Activated naive CD4-positive, alpha-beta T cell treated with anti-CD3 and anti-CD28 coated beads, Interleukin-2, amount 50 U/mL, for 16 hours (primary cell): ENCODE measurements around the gene CRYBA4.

Source experiments
- DNase-seq: peaks from one replicate; pipeline ENCODE4 v3.0.0-alpha.2; 2020

The CRYBA4 gene

GRCh38 chr22:26621663-26622062, at the start of gene CRYBA4:
TSS of gene CRYBA4 (plus strand) at chr22:26621963. CDS start at chr22:26622597, 634 bp downstream.
- DNase-seq, result no peak

GRCh38 chr22:26573026-26573662, 48.6 kb upstream of the CRYBA4 start:
- no peak for DNase-seq

- no peak for DNase-seq
These were observed 47.6 kb upstream of the CRYBA4 start for GRCh38 chr22:26574001-26574723.

GRCh38 chr22:26576026-26576680, 45.6 kb upstream of the CRYBA4 start:
- no peak for DNase-seq

GRCh38 chr22:26577081-26577480, 44.7 kb upstream of the CRYBA4 start:
- DNase-seq, result no peak

GRCh38 chr22:26579331-26579886, 42.4 kb upstream of the CRYBA4 start:
- peak; percentile 42 for DNase-seq

- DNase-seq, result no peak
These were observed 41.4 kb upstream of the CRYBA4 start for GRCh38 chr22:26580240-26580962.

GRCh38 chr22:26581026-26581425, 40.7 kb upstream of the CRYBA4 start:
- DNase-seq, result no peak

- no peak for DNase-seq
These were observed 40.1 kb upstream of the CRYBA4 start for GRCh38 chr22:26581633-26582168.

- DNase-seq, result no peak
These were observed 37.8 kb upstream of the CRYBA4 start for GRCh38 chr22:26584010-26584409.

GRCh38 chr22:26585104-26585790, 36.5 kb upstream of the CRYBA4 start:
- no peak for DNase-seq

GRCh38 chr22:26586556-26587325, 35.0 kb upstream of the CRYBA4 start:
- no peak for DNase-seq

GRCh38 chr22:26587991-26588613, 33.7 kb upstream of the CRYBA4 start:
- DNase-seq, result no peak

GRCh38 chr22:26588729-26589366, 32.9 kb upstream of the CRYBA4 start:
- no peak for DNase-seq

- peak; percentile 42 for DNase-seq
These were observed 32.4 kb upstream of the CRYBA4 start for GRCh38 chr22:26589367-26589844.

- peak; percentile 76 for DNase-seq
These were observed 31.7 kb upstream of the CRYBA4 start, which contains the start of gene TPST2 for GRCh38 chr22:26589845-26590736. TSS of gene TPST2 (minus strand) at chr22:26590132. CDS start at chr22:26541630, 48,502 bp downstream.

- DNase-seq, result no peak
These were observed 29.3 kb upstream of the CRYBA4 start for GRCh38 chr22:26592421-26592891.

- DNase-seq, result no peak
These were observed 28.0 kb upstream of the CRYBA4 start for GRCh38 chr22:26593763-26594162.

- no peak for DNase-seq
These were observed 24.7 kb upstream of the CRYBA4 start for GRCh38 chr22:26597026-26597425.
